CD4-positive, alpha-beta T cell (primary cell): ENCODE results near the gene NFIA. TPM values are rescaled to one million over a fixed set of nuclear protein-coding genes. Genes with fewer than 3 reads are reported as not detected.

ENCODE experiments used
- ATAC-seq: fragments of 200-7000 bp; cut with Tn5 transposase; one replicate; pipeline ENCODE4 v1.10.0; 2022; ENCODE audit warnings: mild to moderate bottlenecking; ENCODE audit not compliant: poor library complexity
- CTCF ChIA-PET: fragments of 350-600 bp; sonication (Branson Sonifier 250); formaldehyde crosslinking; loops from one replicate; lab custom pipeline; 2021; ENCODE audit warnings: antibody characterized with exemption, inconsistent platforms; lab: Charles Lee
- POLR2A ChIA-PET: fragments of 350-600 bp; sonication (Branson Sonifier 250); formaldehyde crosslinking; loops from one replicate; lab custom pipeline; 2021; ENCODE audit warnings: antibody characterized with exemption, inconsistent platforms; lab: Charles Lee
- DNase-seq, 14 experiments: peaks; one replicate each; pipeline ENCODE4 v3.0.0-alpha.2; 2013 to 2020; ENCODE audit warnings: mixed read lengths in 2 of 14
- H3K27ac ChIP-seq, 2 donors: one replicate each; pipeline versions ENCODE4 v1.5.1 to v1.7.0; 2013; ENCODE audit warnings: low read length in 2 of 2, low read depth in 1 of 2, mild to moderate bottlenecking in 1 of 2
- H3K27me3 ChIP-seq, 2 experiments: 1 replicate in 1 of 2; 2 replicates in 1 of 2; pipeline versions ENCODE4 v1.6.1 to v1.7.0; 2013; ENCODE audit warnings: low read length in 2 of 2, control low read depth in 1 of 2, mild to moderate bottlenecking in 1 of 2, moderate library complexity in 1 of 2; ENCODE audit not compliant: insufficient read depth in 2 of 2, control insufficient read depth in 1 of 2
- H3K36me3 ChIP-seq: one replicate; pipeline ENCODE4 v1.6.1; 2013; ENCODE audit warnings: low read length, control low read depth; ENCODE audit not compliant: insufficient read depth
- H3K4me1 ChIP-seq: one replicate; pipeline ENCODE4 v1.6.1; 2013; ENCODE audit warnings: low read length, control low read depth; ENCODE audit not compliant: insufficient read depth
- H3K4me3 ChIP-seq: one replicate; pipeline ENCODE4 v1.5.1; 2013; ENCODE audit warnings: mild to moderate bottlenecking, low read length, moderate library complexity
- H3K9me3 ChIP-seq, 2 experiments: 1 replicate in 1 of 2; 2 replicates in 1 of 2; pipeline versions ENCODE4 v1.6.1 to v1.7.0; 2013; ENCODE audit warnings: low read length in 2 of 2, mild to moderate bottlenecking in 2 of 2, control low read depth in 1 of 2, moderate library complexity in 1 of 2; ENCODE audit not compliant: control insufficient read depth in 1 of 2, insufficient read depth in 1 of 2
- H3K27ac Mint-ChIP-seq: one replicate; pipeline ENCODE4 v1.8.0; 2020; ENCODE audit warnings: mixed read lengths
- H3K27me3 Mint-ChIP-seq: one replicate; pipeline ENCODE4 v1.8.0; 2021; ENCODE audit warnings: mixed read lengths
- H3K36me3 Mint-ChIP-seq: one replicate; pipeline ENCODE4 v1.8.0; 2021; ENCODE audit warnings: low read depth, mixed read lengths
- H3K4me1 Mint-ChIP-seq: one replicate; pipeline ENCODE4 v1.8.0; 2021; ENCODE audit warnings: low read depth, mixed read lengths
- H3K4me3 Mint-ChIP-seq: one replicate; pipeline ENCODE4 v1.8.0; 2020; ENCODE audit warnings: mild to moderate bottlenecking, mixed read lengths
- H3K9me3 Mint-ChIP-seq: one replicate; pipeline ENCODE4 v1.8.0; 2020; ENCODE audit warnings: mixed read lengths
- CTCF ChIP-seq: fragments of 200-600 bp; IDR thresholded peaks from one replicate; pipeline ENCODE4 v1.8.0; 2022; ENCODE audit warnings: antibody characterized with exemption, mild to moderate bottlenecking
- intact Hi-C, 2 experiments: fragments of 100-400 bp; cut with DNase I in 1 of 2; cut with micrococcal nuclease in 1 of 2; formaldehyde crosslinking; loops; one replicate each; pipeline versions ENCODE4 v1.15.1 to v1.9.0; 2023 to 2025; cut with DNase I, micrococcal nuclease
- total RNA-seq, 174 experiments: library from RNA in 2 of 174; stranded (reverse) in 2 of 174; gene quantifications; one replicate each; pipeline ENCODE4 v1.2.3 and lab custom pipeline; 2021 to 2026

Gene NFIA
- total RNA-seq, 2 experiments from 2014 or later = 4.8 to 5.9 TPM

GRCh38 chr1:61377242-61377958 lies 295.0 kb downstream of the NFIA start:
- H3K27me3 Mint-ChIP-seq = no peaks in the 10 kb centered on the region
- ATAC-seq = no peak
- Histone ChIP-seq H3K9me3 (no peaks in the 10 kb centered on the region), H3K4me1 (no peaks in the 10 kb centered on the region), H3K36me3 (no peaks in the 10 kb centered on the region), H3K27me3 (no peaks in the 10 kb centered on the region), H3K4me3 (no peak overlapping the region), H3K27ac (no peak overlapping the region)
- no peaks in the 10 kb centered on the region for H3K36me3 Mint-ChIP-seq
- POLR2A ChIA-PET = no interaction called here
- no peak for TF ChIP-seq CTCF
- H3K4me3 Mint-ChIP-seq = no peak overlapping the region
- no peak overlapping the region for H3K27ac Mint-ChIP-seq
- CTCF ChIA-PET = interaction anchor here (1.2 kb wide), 1 partner anchor 9 kb away, joined by 3 read pairs; no protein-coding TSS in a partner anchor
- no peaks in the 10 kb centered on the region for H3K4me1 Mint-ChIP-seq
- no peaks in the 10 kb centered on the region for H3K9me3 Mint-ChIP-seq
- intact Hi-C loops = no loop called here
- no peak for DNase-seq

GRCh38 chr1:61378494-61379180 lies 296.3 kb downstream of the NFIA start:
- Mint-ChIP-seq H3K4me3 (no peak overlapping the region), H3K4me1 (no peaks in the 10 kb centered on the region), H3K27ac (no peak overlapping the region), H3K36me3 (peaks cover 5% of the 10 kb centered on the region), H3K9me3 (no peaks in the 10 kb centered on the region), H3K27me3 (no peaks in the 10 kb centered on the region)
- no peak for TF ChIP-seq CTCF
- Histone ChIP-seq H3K4me3 (no peak overlapping the region), H3K4me1 (no peaks in the 10 kb centered on the region), H3K27me3 (no peaks in the 10 kb centered on the region), H3K27ac (no peak overlapping the region), H3K9me3 (no peaks in the 10 kb centered on the region), H3K36me3 (no peaks in the 10 kb centered on the region)
- ChIA-PET CTCF (interaction anchor here (0.7 kb wide), 1 partner anchor 14 kb away, joined by 7 read pairs; no protein-coding TSS in a partner anchor), POLR2A (no interaction called here)
- DNase-seq (no peak), ATAC-seq (no peak)
- intact Hi-C loops = no loop called here

GRCh38 chr1:61379693-61380092 lies 297.3 kb downstream of the NFIA start:
- Mint-ChIP-seq H3K27ac (no peak overlapping the region), H3K4me3 (no peak overlapping the region), H3K4me1 (no peaks in the 10 kb centered on the region), H3K27me3 (no peaks in the 10 kb centered on the region), H3K9me3 (no peaks in the 10 kb centered on the region), H3K36me3 (peaks cover 5% of the 10 kb centered on the region)
- no peak for ATAC-seq
- Histone ChIP-seq H3K4me1 (no peaks in the 10 kb centered on the region), H3K4me3 (no peak overlapping the region), H3K9me3 (no peaks in the 10 kb centered on the region), H3K27me3 (no peaks in the 10 kb centered on the region), H3K36me3 (no peaks in the 10 kb centered on the region), H3K27ac (no peak overlapping the region)
- DNase-seq = no peak
- CTCF ChIA-PET = interaction anchor here (0.7 kb wide), 1 partner anchor 72 kb away, joined by 3 read pairs; no protein-coding TSS in a partner anchor
- POLR2A ChIA-PET = no interaction called here
- intact Hi-C loops = no loop called here
- TF ChIP-seq CTCF = no peak
